Measurements from ENCODE around the gene GPANK1.

GPANK1 gene

GRCh38 chr6:31633447-31633846 lies 31.4 kb downstream of the GPANK1 start:
- H3K4me3 ChIP-seq (replicated peaks in 1 of 2; ENCODE audit: low read depth in 2 of 2, low read length in 2 of 2) = no peak overlapping the region
- no peak for TF ChIP-seq CTCF (IDR thresholded peaks at IDR 0.05; ENCODE audit: low read depth, low read length)
- DNase-seq (ENCODE audit: low read depth in 2 of 2) = no peak

- H3K4me3 ChIP-seq (replicated peaks in 1 of 2; ENCODE audit: low read depth in 2 of 2, low read length in 2 of 2) = no peak overlapping the region
- DNase-seq (ENCODE audit: low read depth in 2 of 2) = no peak
- TF ChIP-seq CTCF (IDR thresholded peaks at IDR 0.05; ENCODE audit: low read depth, low read length) = no peak
Measured at GRCh38 chr6:31632279-31632946, 32.4 kb downstream of the GPANK1 start.

GRCh38 chr6:31631681-31632278 lies 33.0 kb downstream of the GPANK1 start:
- no peak for TF ChIP-seq CTCF (IDR thresholded peaks at IDR 0.05; ENCODE audit: low read depth, low read length)
- H3K4me3 ChIP-seq (replicated peaks in 1 of 2; ENCODE audit: low read depth in 2 of 2, low read length in 2 of 2) = no peak overlapping the region
- DNase-seq (ENCODE audit: low read depth in 2 of 2) = no peak

- no peak overlapping the region for H3K4me3 ChIP-seq (replicated peaks in 1 of 2; ENCODE audit: low read depth in 2 of 2, low read length in 2 of 2)
- TF ChIP-seq CTCF (IDR thresholded peaks at IDR 0.05; ENCODE audit: low read depth, low read length) = no peak
- DNase-seq (ENCODE audit: low read depth in 2 of 2) = no peak
Measured at GRCh38 chr6:31631209-31631608, 33.6 kb downstream of the GPANK1 start.

GRCh38 chr6:31630177-31630934 lies 34.4 kb downstream of the GPANK1 start:
- DNase-seq (ENCODE audit: low read depth in 2 of 2) = no peak
- no peak for TF ChIP-seq CTCF (IDR thresholded peaks at IDR 0.05; ENCODE audit: low read depth, low read length)
- H3K4me3 ChIP-seq (replicated peaks in 1 of 2; ENCODE audit: low read depth in 2 of 2, low read length in 2 of 2) = no peak overlapping the region

- no peak for TF ChIP-seq CTCF (IDR thresholded peaks at IDR 0.05; ENCODE audit: low read depth, low read length)
Measured at GRCh38 chr6:31629014-31629413, 35.8 kb downstream of the GPANK1 start.

More at GRCh38 chr6:31629014-31629413, 35.8 kb downstream of the GPANK1 start:
- H3K4me3 ChIP-seq (replicated peaks in 1 of 2; ENCODE audit: low read depth in 2 of 2, low read length in 2 of 2) = no peak overlapping the region
- DNase-seq (ENCODE audit: low read depth in 2 of 2) = no peak
